Amygdala (tissue), 56 donors: ENCODE measurements around the gene MRPL44.
A peak's percentile ranks its signal among the peaks of the same experiment; 100 is the strongest.
"Not testable (repeated sequence)": the region's sequence is repeated elsewhere in the genome, so short reads cannot be mapped to it uniquely, and the experiment has no call there.

ENCODE experiments used
- DNase-seq, 56 donors: peaks; one replicate each; lab custom pipeline; 2025; lab: John Stamatoyannopoulos, UW

The MRPL44 gene

DNA sequence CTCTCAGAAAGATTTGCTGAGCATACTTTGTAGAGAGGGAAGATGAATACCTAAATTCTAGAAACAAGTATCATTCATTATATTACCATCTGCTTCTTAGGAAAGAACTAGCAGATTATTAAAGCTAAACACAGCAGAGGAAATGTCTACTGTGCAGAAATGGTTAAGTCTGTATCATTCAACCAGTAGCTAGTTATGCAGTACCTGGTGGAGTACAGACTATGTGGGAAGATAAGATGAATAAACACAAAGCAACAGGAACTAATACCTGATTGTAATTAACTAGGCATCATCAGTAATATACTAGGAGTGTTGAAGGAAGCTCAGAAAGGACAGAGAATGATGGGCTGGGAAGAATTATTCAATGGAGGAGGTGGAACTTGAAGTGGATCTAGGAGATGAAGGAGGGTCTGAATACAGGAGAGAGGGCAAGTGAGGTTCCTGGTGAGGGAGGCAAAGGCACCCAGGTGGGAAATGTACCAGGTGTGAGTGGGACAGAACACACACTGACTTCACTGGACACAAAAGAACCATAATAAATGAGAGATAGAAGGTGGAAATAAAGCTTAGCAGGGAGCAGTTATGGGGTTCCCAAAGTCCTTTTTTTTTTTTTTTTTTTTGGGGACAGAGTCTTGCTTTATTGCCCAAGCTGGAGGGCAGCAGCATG lies 21.7 kb upstream of the MRPL44 start:
- DNase-seq: no peak

DNA sequence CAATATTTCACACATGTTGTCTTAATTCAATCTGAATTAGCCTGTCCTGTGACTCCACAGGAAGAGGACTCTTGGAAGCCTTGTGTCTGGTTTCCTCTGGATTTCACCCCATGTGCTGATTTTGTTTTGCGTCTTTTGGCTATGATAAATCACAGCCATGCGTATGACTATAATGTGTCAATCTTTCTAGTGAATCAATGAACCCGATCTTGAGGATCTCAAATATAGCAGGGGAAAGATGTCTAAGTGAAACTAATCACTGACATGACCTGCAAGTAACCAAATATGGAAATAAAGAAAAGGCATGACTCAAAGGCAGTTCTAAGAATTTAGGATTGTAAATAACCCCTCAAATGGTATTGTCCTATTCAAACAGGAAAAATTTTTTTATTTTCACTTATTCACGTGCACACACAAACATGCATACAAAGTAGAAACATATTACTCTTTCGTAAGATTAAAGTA lies 20.4 kb upstream of the MRPL44 start:
- DNase-seq: no peak

DNA sequence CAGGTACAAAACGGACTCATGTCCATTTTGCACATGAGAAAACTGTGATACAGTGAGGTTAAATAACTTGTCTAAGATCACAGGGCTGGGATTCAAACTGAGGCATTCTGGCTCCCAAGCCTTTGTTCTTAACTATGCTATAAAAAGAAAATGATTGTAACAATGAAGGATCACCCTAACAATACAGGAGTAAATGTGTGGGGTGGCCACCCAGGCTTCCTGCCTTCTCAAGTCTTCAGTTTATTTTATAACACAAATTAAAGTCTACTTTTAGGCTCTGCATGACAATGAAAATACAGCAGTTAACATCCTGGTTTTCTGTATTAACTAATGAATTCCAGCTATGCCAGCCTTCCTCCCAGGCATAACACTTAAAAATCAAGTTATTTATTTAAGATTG lies 19.7 kb upstream of the MRPL44 start:
- no peak for DNase-seq

DNA sequence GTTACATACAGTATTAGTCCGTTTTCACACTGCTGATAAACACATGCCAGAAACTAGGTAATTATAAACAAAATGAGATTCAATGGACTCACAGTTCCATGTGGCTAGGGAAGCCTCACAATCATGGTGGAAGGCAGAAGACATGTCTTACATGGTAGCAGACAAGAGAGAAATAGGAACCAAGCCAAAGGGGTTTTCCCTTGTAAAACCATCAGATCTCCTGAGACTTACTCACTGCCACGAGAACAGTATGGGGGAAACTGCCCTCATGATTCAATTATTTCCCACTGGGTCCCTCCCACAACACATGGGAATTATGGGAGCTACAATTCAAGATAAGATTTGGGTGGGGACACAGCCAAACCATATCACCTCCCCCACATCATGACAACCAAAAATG lies 17.8 kb upstream of the MRPL44 start:
- DNase-seq: not testable (repeated sequence)

DNA sequence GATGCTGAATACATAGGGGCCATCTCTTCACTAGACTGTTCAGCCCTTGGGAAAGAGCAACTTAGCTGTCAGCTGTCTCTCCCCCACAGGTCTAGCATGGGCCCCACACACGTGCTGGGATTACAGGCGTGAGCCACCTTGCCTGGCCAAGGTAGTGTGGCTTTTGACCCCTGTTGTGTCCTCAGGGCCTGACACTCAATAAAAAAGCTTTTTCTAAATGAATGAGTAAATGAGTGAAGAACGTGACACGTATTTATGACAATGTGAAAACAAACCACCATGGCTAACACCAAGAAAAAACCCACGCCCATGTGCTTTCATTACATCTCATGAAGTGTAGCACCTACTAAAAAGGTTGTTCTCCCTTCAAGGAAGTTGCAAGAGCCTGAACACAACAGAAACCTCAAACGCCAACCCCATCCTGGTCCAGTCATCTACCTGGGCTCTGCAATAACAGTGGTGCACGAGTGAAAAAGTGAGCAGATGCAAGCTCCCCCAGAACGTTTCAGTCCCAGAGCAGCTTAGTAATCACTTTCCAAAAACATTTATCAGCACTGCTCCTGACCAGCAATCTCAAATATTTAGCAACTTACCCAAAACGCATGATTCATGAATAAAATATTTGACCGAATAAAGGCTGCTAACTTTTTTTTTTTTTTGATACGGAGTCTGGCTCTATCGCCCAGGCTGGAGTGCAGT lies 15.5 kb upstream of the MRPL44 start:
- no peak for DNase-seq

DNA sequence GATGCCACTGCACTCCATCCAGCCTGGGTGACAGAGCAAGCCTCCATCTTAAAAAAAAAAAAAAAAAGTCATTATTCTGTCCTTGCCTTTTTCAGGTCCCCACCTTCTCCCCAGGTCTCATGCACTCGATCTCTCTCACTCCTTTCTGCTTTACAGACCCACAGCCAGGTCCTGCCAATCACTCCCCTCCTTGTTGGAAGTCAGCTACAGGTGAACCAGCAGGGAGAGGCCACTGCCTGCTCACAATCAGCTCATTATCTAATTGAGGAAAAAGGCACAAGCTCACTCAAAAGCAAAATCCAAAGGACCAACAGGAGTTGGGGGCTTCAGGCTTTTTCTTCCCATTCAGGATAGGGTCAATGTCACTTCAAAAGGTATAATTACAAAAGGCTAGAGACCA lies 14.1 kb upstream of the MRPL44 start:
- DNase-seq: no peak

DNA sequence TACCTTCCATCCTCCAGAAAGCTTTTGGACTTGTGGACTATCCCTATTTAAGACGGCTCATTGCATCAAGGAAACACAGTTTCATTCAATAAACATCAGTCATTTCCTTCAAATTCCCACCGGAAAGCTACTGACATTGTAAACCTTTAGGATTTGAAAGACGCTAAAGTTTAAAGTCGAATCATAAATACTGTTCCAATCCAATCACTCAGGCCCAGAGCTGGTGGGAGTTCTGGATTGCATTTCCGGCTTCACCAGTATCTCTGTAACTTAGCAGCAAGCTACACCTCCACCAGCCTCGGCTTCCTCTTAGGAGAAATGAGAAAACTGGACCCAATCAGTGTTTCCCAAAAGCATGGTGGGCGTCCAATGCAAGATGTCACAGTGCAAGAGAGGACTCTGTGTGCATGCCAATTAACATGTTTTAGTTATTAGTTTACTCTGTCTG lies 13.7 kb upstream of the MRPL44 start:
- DNase-seq: peak in 21 of 56 donors; percentile 5 to 52 (median 22)

DNA sequence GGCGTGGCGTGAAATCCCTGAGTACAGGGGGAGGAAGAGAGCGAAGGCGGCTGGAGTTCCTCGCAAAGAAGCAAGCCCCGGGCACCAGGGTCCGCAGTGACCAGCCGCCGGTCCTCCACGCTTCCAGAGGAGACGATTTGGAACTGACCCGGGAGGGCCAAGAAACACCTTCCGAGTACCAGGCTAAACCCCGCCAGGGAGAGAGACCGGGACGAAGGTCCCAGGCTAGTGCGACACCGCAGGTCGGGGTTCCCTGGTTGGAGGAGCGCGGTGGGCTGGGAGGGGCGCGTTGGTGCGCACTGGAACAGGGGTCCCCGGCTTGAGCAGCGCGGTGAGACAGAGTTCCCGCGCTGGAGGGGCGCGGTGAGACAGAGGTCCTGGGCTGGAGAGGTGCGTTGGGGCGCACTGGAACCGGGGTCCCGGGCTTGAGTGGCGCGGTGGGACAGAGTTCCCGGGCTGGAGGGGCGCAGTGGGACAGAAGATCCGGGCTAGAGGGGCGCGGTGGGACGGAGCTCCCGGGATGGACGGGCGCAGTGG lies 13.0 kb upstream of the MRPL44 start:
- DNase-seq: peak in 37 of 56 donors; percentile 6 to 62 (median 27)

DNA sequence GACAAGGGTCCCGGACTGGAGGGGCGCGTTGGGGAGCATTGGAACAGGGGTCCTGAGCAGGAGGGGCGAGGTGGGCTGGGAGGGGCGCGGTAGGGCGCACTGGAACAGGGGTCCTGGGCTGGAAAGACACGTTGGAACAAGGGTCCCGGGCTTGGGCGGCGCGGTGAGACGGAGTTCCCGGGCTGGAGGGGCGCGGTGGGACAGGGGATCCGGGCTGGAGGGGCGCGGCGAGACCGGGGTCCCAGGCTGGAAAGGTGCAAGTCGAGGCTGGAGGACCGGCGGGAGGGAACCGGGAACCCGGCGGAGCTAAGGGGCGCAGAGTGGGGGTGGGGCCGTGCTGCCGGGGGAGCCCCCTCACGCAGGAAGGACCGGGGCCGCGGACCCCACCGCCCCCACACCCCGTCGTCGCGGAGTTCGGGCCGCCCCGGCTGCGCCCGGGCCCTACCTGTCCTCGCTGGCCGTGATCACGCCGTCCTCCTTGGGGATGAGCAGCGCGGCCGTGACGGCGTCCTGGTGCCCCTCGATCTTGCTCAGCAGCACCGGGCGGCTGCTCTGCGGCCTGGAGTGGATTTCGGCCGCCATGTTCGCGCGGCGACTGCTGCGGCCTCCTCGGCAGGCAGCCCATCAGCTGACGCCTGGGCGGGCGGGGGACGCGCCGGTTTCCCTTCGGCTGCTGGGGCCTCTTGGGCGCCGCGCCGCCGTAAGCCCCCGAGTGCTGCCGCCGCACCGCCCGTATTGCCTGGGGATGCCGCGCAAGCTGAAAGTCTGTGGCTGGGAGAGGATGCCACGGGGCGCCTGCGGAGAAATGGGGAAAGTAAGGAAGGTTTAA lies 12.3 kb upstream of the MRPL44 start, which contains the start of gene WDFY1:
TSS of gene WDFY1 (minus strand) at position 633 of the 829 bp plus-strand sequence. CDS start at position 582, 51 bp downstream.
- peak in 55 of 56 donors; percentile 37 to 94 (median 83) for DNase-seq

DNA sequence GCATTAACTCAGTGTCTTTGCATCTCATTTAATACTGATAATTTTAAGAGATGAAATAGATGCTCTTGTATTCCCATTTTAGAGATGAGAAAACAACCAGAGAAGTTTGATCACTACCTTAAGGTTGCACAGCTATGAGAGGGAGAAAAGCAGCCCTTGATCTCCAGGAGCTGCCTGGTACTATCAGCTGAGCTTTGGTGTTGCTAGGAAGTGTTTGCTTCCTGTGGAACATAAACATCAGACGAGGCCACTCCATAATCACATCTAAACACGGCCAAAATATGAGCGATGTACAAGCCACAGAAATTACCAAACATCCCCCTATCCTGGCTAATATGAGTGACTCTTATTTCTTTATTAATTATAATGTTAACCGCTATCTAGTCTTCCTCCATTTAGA lies 11.5 kb upstream of the MRPL44 start:
- DNase-seq: no peak

DNA sequence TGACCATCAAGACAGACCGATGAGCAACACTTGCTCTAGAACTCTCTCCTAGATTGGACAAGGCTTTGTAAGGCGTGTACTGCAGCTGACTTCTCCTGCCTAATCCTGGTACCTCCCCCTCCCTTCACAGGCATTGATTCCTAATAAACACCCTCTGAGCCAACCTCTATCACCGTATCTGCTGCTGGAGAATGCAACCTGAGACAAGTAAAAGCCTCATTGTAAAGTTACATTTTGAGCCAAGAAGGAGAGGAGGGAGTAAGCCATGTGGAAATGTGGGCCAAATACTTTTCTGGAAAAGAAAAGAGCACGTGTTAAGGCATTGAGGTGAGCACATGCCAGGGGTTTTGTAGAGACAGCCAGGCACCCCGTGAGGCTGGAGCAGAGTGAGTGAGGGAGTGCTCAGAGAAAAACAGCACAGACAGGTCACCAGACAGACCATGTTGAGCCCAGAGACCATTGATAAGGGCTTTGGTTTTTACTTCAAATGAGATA lies 9.5 kb upstream of the MRPL44 start:
- no peak for DNase-seq

DNA sequence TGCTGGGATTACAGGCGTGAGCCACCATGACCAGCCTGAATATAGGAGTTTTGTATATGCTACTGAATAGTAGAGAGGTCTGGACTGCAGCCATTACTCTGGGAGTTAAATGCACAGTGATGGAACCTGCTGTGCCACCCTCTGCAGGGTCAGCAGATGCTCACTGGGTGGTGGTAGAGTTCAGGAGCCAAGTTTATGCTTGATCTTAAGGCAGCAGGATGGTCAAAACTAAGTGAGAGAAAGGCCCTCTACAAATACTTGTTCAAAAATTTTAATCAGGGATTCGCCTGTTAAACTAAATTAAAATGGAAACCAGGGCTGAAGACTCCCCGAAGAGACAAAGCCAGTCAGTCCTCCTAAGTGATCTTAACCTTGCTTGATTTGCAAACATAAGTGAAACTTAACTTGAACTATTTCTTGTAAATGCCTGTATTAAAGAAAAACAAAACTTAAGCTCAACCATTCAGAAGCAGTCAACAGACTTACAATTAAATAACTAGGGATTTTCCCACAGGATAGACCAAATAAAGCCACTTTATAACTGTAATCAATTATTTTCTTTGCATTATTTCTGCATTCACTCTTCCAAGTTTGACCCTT lies 7.9 kb upstream of the MRPL44 start:
- DNase-seq: no peak

DNA sequence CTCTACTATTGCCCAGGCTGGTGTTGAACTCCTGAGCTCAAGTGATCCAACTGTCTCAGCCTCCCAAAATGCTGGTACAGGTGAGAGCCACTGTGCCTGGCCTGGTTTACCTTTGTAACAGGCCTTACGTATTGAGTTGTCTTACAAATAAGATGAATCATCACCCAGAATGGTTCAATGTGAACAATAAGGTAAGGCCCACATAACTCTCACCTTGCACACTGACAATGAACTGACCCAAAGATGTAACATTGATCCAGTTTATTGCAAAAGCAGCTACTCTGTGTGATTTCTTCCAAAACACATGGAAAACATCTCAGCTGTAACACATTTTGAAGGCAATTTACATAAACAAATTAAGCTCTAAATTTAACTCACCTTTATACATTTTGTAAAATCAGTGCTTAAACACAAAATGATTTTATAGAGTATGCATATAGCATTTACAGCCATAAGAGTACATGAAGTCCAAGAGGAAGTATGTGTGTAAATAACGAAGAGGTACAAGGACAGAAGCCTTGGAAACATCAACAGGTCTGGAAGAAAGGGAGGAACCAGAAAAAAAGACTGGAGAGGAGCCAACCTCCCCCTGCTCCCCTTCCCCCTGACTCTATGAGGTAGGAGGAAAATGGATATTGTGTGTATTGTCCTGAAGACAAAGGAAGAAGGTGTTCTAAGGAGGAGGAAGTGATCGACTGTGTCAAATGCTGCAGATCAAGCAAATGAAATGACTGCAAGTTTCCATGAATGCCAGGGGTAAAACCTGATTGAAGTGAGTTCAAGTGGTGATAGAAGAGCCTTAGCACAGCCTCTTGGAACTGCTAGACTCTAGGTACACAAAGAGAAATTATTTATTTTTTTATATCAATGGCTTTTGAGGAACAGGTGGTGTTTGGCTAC lies 6.6 kb upstream of the MRPL44 start:
- DNase-seq: no peak

DNA sequence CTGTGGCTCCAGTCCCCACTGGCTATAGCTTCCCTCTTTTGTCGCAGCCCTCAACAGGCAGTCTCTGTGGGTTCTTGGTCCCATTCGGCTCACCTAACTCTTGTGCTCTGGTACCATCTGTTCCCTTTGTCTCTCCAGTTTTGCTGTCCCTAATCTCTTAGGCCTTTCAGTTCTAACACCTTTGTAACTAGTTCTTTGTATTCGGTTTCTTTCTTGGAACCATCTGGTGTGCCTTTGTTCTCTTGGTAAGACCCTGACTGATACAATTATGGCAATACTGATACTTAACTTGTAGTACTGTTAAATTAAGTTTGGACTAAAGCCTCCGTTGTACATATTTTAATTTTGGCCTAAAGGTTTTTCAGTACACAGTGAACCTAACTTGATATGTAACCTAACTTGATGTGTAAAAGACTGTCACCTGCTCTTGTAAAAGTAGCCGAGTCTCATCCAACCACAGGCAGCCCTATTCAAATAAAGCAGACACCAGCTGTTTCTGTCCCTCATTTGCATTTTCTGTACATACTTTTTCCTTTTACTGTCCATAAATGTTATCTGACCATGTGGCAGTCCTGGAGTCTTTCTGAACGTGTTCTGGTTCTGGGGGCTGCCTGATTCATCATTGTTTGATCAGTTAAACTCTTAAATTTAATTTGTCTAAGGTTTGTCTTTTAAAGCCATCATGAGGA lies 4.8 kb upstream of the MRPL44 start:
- no peak for DNase-seq

DNA sequence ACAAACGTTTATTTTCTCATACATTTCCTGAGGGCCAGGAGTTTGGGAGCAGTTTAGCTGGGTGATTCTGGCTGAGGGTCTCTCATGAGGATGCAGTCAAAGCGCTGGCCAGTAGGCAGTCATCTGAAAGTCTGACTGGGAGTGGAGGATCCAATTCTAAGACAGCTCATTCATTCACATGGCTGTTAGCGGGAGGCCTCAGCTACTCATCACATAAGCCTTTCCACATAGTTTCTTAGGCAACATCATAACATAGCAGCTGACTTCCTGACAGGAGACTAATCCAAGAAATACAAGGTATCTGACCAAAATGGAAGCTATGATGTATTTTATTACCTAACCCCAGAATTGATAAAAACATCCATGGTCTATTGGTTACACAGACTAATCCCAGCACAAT lies 2.9 kb upstream of the MRPL44 start:
- DNase-seq: no peak

DNA sequence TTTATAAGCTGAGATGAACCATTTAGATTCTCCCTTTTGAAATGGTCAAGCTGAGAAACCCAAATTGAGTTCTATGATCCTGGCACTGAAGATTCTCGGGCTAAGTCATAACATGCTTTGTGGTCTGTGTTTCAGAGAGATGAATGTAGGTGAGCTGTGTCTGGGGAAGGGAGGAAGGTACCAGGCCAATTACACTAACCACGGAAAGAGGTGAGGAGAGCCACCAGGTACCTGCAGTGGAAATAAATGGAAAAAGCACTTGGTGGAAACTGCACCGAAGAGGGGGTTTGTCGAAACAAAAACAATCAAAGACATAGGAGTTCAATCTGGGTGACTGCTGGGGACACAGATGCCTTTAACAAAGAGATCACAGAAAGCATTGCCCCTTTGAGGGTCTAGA lies 963 bp upstream of the MRPL44 start:
- no peak for DNase-seq

DNA sequence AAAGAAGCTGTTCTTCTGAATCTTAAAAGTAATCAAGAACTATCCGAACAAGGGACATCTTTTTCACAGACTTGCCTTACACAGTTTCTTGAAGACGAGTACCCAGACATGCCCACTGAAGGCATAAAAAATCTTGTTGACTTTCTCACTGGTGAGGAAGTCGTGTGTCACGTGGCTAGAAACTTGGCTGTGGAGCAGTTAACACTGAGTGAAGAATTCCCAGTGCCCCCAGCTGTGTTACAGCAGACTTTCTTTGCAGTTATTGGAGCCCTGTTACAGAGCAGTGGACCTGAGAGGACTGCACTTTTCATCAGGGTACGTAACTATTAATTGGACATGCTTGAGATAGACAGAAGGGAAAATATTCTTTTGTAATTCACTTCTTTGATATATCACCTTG lies 2.4 kb downstream of the MRPL44 start:
- DNase-seq: peak in 15 of 56 donors; percentile 1 to 52 (median 9)

DNA sequence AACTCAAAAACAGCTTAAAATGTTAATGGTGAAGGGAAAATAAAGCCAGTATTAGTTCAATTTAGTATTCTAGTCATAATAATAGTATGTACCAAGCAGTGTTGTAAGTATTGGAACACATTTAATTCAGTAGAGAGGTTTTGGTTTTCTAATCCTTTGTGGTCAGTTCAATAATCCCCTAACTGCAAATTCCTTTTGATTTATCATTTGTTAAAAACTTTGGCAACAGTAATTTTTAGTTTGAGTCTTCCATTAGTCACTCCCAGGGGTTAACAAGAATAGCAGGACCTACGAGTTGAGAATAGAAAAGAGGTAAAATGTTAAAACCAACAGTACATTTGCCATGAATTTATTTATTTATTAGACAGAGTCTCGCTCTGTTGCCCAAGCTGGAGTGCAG lies 10.7 kb downstream of the MRPL44 start:
- DNase-seq: no peak

DNA sequence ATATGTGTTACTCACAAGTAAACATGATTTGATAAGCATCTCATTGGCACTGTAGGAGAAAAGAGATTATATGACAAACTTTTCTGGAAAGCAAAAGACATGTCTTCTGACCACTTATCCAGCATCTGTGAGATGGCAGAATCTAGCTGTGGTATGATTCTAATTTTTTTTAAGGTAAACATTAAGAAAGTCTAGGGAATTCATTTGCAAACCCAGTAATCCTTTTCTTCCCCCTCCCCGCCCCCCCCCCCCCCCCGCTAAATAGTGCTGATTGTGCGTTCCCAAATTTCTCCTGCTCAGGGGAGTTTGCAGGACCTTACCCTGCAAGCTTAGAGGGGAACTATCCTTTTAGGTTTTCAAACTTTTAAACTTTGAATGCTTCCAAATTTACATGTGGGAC lies 12.1 kb downstream of the MRPL44 start:
- DNase-seq: no peak
